ENCODE measurements around the gene LYZL6. TPM values are rescaled to one million over a fixed set of nuclear protein-coding genes. Genes with fewer than 3 reads are reported as not detected.

Gene LYZL6
- total and polyA plus RNA-seq, 10 of the 15 experiments (the other 5 are each of a cell fraction or from before 2014, with no cell fraction given), result not detected

GRCh38 chr17:35953720-35954119 is 10.2 kb upstream of the LYZL6 start (continued):
- TF ChIP-seq MLLT1 (IDR thresholded peaks at IDR 0.05) (no peak), PAX8 (IDR thresholded peaks at IDR 0.05) (no peak), YY1 (IDR thresholded peaks at IDR 0.05; ENCODE audit: low read depth, low read length) (no peak), FOXM1 (IDR thresholded peaks at IDR 0.05; ENCODE audit: low read depth, low read length) (no peak), ATF2 (IDR thresholded peaks at IDR 0.05; ENCODE audit: low read length) (no peak)

GRCh38 chr17:35949401-35949800 is 5.9 kb upstream of the LYZL6 start:
- POLR2A ChIA-PET, result no interaction called here
- TF ChIP-seq HCFC1 (IDR thresholded peaks at IDR 0.05; ENCODE audit: low read length) (no peak), NFYA (IDR thresholded peaks at IDR 0.05; ENCODE audit: borderline replicate concordance, low read depth, low read length) (no peak), HDGF (IDR thresholded peaks at IDR 0.05) (no peak), SP1 (IDR thresholded peaks at IDR 0.05; ENCODE audit: low read depth, low read length) (no peak), TCF3 (IDR thresholded peaks at IDR 0.05; ENCODE audit: borderline replicate concordance, insufficient read depth, low read depth, low read length) (no peak), CBX3 (IDR thresholded peaks at IDR 0.05; ENCODE audit: borderline replicate concordance, low read depth) (no peak), RBBP5 (conservative IDR thresholded peaks at IDR 0.05) (no peak), SPI1 (IDR thresholded peaks at IDR 0.05; ENCODE audit: borderline replicate concordance, insufficient read depth, low read depth, low read length) (no peak), LARP7 (IDR thresholded peaks at IDR 0.05) (no peak), CEBPB (IDR thresholded peaks at IDR 0.05; ENCODE audit: borderline replicate concordance in 1 of 2, low read depth in 2 of 2, low read length in 2 of 2) (no peak), STAT3 (IDR thresholded peaks at IDR 0.05; ENCODE audit: low read depth, low read length) (no peak), ELK1 (IDR thresholded peaks at IDR 0.05; ENCODE audit: low read depth, low read length) (no peak), EP300 (IDR thresholded peaks at IDR 0.05; ENCODE audit: borderline replicate concordance in 1 of 2, control insufficient read depth in 1 of 2, low read depth in 2 of 2, low read length in 2 of 2) (no peak), PAX8 (IDR thresholded peaks at IDR 0.05) (no peak), GABPA (IDR thresholded peaks at IDR 0.05; ENCODE audit: low read depth) (no peak)
- Histone ChIP-seq H3K79me2 (ENCODE audit: control insufficient read depth, insufficient read depth, low read length) (no peaks in the 10 kb centered on the region), H2AFZ (ENCODE audit: control insufficient read depth, low read depth, low read length) (no peak overlapping the region), H3K27me3 (replicated peaks in 1 of 2; ENCODE audit: control insufficient read depth in 2 of 2, insufficient read depth in 2 of 2, low read length in 1 of 2) (no peaks in the 10 kb centered on the region; a peak in 1 of 4 replicates), H3K4me3 (no peak overlapping the region), H3K4me1 (ENCODE audit: control insufficient read depth, insufficient read depth, low read length) (no peaks in the 10 kb centered on the region), H3K9me3 (replicated peaks; ENCODE audit: control insufficient read depth, insufficient read depth, low read length) (no peaks in the 10 kb centered on the region), H3K9ac (ENCODE audit: control insufficient read depth, insufficient read depth, low read length) (no peak overlapping the region), H3K27ac (ENCODE audit: control insufficient read depth, insufficient read depth) (no peak overlapping the region), H3K36me3 (ENCODE audit: control insufficient read depth in 2 of 2, insufficient read depth in 2 of 2, low read length in 1 of 2) (no peaks in the 10 kb centered on the region), H3K4me2 (ENCODE audit: control insufficient read depth, insufficient read depth) (no peak overlapping the region), H4K20me1 (ENCODE audit: control insufficient read depth, insufficient read depth) (no peaks in the 10 kb centered on the region)
- in situ Hi-C loops (cut with MboI) (no loop called here), intact Hi-C loops (cut with micrococcal nuclease; ENCODE audit: unreplicated experiment) (loop anchor here (5.0 kb wide), 1 partner anchor 102 kb away; no protein-coding TSS in a partner anchor)
- RAD21 ChIA-PET (ENCODE audit: unreplicated experiment), result interaction anchor here (0.7 to 1.9 kb wide), 7 partner anchors 18 to 201 kb away, joined by 3 to 8 read pairs (median 4); no protein-coding TSS in a partner anchor
- ATAC-seq, result no peak
- no peak for DNase-seq (ENCODE audit: low read depth, low spot score)
- CTCF ChIA-PET, result interaction anchor here (1.1 to 4.8 kb wide), 7 partner anchors 9 to 534 kb away, joined by 3 to 38 read pairs (median 18); no protein-coding TSS in a partner anchor
- no TSS peak for BruUV-seq (replicated peaks)
- SMC1A ChIA-PET (ENCODE audit: uncharacterized antibody, unreplicated experiment), result interaction anchor here (0.6 to 3.0 kb wide), 6 partner anchors 9 to 197 kb away, joined by 3 to 18 read pairs (median 4); no protein-coding TSS in a partner anchor
- FAIRE-seq, result no peak
- 32% methylated on average over 3 of the region's 3 CpGs for WGBS (ENCODE audit: insufficient coverage, insufficient replicate concordance, low lambda C conversion rate, missing lambda C conversion rate)
